Effector CD8-positive, alpha-beta T cell (primary cell): ENCODE results near the gene ANKRD2.

ENCODE experiments used
- DNase-seq: peaks from one replicate; lab custom pipeline; 2025; lab: John Stamatoyannopoulos, UW

The ANKRD2 gene

DNA sequence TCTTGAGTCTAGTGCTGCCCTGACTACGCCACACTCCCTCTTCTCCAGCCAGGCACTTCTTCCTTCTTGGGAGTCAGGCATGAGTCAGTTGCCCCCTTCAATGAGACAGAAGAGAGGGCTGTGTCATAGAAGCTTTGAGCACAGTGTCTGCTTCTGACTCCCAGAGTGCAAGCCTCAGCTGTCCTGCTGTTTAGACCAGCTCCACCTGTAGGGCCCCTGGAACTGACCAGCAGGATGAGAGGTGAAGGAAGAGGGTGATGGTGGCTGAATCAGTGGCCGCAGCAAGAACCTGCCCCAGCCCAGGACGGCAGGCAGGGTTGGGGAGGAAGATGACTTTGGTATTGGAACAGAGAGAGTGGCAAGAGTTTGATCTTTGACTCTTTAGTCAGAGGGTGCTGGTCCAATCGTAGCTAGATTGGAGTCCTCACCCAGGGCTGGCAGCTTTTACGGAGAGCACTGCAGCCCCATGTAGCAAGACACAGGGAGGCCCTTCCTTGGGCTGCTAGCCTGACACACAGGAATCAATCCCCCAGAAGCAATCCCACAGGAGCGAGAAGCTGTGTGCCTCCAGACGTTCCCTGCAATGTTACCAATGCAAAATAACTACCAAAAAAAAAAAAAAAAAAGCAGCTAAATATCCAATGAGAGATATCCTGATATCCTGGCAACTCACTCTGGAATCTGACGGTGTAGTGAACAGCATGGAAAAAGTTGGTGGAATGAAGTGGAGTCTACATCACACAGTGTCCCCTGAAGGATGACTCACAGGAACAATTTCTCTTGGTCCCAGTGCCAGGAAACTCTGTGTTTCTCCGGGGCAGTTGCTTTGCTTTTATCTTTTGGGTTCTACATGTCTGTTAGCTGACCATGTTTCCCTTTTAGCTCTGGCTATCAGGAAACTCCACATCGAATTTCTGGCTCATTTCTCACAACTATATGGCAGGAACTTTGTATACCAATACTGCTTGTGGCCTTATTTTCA is 23.8 kb downstream of the ANKRD2 start:
- no peak for DNase-seq

DNA sequence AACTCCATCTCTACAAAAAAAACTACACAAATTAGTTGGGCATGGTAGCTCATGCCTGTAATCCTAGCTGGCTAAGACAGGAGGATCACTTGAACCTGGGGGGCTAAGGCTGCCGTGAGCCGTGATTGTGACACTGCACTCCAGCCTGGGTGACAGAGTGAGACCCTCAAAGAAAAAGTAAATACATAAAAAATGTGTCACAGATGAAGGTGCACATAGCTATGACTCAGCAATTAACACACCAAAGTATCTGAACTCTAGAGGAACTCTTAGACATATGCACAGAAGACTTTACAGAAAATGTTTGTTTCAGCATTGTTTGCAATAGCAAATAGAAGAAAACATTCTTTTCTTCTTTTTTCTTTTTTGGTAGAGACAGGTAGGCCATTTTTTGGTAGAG is 25.2 kb downstream of the ANKRD2 start:
- DNase-seq: no peak

DNA sequence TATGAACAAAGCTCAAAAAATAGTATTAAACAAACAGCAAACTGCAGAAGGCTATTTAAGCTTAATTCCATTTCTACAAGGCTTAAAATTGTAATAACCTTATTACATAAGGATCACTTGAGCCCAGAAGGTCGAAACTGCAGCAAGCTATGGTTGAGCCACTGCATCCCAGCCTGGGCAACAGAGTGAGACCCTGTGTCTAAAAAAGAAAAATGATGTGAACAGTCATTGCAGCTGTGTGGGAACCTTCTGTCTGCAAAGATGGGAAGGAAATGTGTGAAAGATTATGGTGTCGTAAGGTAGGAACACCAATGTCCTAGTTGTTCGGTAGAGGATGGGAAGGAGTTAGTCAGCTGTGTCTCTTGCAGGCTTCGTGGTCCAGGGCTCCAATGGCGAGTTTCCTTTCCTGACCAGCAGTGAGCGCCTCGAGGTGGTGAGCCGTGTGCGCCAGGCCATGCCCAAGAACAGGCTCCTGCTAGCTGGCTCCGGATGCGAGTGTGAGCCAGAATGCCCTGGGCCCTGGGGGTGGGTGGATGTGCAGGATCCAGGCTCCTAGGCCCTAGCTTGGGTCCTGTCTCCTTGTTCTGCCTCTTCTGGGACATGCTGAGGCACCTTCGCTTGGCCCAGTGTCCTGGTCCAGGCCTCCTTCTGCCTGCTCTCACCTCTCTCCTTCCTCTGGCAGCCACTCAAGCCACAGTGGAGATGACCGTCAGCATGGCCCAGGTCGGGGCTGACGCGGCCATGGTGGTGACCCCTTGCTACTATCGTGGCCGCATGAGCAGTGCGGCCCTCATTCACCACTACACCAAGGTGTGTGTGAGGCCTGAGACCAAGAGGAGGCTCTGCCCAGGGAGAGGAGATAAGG is 26.1 kb downstream of the ANKRD2 start:
- no peak for DNase-seq

DNA sequence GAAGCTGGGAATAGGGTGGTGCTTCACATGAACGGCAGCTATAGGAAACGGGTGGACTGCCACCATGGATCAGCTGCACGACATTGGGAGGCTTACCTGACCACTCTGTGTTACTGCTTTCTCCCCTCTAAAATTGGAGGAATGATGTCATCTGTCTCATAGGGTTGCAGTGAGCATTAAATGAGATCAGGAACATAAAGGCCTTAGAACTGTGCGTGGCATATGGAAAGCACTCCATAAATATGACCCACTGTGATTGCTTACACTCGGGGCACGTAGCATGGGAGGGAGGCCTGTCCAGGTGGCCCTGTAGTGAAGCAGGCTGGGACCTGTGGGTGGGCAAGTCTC is 26.7 kb downstream of the ANKRD2 start:
- DNase-seq: no peak

DNA sequence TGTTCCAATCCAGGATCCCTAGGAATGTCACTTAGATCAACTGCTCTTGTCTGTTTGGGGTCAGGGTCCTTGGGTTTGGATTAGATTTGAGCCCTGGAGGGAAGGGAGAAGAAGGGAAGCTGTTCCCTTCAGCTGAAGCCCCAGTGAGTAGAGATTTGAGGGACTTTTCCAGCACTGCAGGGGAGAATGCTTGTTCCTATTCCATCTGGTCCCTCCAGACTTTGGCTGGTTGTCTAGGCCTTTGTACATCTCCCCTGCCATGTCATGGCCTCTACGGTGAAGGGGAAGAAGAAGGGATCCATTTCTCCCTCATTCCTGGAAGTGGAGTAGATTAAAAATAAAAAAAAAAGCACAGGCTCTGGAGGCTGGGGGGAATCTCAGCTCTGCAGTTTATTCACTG is 28.0 kb downstream of the ANKRD2 start:
- DNase-seq: no peak

DNA sequence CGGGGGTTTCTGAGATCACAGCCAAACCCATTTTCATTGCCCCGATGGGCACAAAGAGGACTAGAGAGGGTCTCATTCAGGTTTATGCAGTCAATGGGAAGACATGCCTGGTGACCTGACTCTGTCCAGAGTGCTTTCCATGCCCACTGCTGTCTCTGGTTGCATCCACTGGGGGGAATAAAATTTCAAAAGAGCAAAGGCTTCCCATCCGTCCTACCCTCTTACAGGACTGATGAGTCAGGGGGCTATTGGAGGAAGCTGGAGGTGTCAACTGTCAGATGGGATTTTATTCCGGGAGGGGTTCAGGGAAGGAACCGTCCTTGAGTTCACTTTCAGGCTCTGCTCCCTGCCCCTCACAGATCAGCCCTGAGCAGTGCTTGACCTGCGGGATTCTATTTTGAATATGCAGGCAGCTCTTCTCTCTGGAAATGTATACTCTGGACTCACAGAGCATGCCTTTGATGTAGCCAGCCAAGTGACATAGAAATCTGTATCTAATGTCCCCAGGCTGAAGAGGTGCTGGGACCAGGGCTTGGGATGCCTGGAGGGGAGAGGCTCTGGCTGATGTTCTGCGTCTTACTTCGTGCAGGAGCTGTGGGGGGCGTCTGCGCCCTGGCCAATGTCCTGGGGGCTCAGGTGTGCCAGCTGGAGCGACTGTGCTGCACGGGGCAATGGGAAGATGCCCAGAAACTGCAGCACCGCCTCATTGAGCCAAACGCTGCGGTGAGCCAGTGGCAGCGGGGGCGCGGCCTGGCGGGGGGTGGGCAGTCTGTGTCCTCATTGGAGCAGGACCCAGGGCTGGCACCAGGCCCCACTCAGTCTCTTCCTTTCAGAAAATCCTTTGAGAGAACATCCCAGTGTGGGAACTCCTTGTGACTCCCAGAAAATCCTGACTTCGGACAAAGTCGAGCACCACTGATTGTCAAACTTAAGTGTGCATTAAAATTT is 29.0 kb downstream of the ANKRD2 start:
- no peak for DNase-seq

DNA sequence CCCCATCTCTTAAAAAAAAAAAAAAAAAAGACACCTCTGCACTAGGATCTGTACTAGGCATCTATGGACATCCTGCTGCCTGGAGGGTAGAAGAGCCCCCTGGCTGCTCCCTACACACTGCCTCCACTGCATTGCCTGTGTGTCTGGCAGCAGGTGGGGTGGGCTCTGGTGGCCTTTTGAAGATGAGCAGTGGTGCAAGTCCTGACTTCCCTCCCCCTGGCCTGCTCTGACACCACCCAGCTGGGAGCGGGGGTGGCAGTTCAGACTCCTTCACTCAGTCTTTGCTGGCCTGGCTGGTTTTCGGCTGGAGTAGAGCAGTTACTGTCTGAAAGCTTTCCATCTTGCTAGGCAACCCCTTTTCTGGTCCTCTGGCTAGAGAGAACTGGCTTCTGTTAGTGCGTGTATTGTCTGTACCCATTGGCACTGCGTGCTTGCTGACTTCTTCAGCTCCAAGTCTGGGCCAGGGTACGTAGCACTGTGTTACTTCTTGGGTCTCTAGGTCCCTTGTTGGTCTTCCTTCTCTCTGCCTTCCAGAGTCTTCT is 34.6 kb downstream of the ANKRD2 start:
- no peak for DNase-seq

DNA sequence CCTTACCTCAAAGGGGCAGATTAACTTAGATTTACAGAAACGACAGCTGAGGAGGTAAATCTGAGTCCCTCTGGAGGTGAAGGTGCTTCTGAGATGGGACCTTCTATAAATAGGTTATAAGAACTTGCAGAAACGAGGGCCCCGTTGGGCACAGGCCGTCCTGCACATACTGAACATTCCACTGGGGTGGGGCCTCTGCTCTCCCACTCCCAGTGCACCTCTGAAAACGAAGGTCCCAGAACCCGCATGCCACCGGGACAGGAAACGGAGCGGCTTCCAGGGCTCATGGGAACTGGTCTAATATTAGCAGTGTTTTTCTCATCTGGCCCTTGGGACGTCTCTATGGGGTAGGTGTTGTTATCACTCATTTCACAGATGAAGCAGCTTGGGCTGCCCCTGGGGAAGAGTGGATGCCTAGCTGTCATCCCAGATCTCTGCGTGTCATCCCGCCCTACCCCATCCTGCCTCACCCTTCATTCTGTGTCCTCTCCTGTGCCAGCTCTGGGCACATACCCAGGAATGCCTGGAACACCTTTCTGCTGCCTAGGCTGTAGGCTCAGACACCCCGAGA is 36.5 kb downstream of the ANKRD2 start:
- no peak for DNase-seq

DNA sequence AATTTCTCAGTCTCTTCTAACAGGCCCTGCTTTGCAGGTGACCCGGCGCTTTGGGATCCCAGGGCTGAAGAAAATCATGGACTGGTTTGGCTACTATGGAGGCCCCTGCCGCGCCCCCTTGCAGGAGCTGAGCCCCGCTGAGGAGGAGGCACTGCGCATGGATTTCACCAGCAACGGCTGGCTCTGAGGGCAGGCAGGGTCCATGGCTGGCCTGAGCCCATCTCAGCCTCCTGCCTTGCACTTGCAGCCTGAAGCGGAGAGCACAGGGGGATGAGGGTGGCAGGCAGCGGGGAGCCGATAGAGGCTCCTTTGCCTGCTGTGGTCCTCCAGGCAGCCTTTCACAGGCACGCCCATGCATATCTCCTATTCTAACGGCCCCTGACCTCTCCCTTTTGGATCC is 38.9 kb downstream of the ANKRD2 start:
- no peak for DNase-seq

DNA sequence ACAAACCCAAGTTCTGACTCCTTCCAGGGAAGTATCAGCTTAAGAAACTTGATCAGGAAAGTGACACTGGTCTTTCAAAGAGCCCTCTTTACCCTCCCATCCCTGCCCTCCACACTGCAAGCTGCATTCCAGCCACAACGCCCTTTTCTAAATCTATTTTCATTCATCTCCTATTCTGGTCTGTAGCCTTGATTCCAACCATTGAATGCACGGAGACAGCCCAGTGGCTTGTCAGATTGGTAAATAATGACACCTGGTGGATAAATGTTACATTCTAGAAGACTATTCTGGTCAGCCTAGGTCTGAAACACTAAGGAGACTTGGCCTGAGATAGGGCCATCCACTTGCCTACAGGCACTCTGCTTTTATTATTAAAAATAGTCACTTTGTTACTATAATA is 39.8 kb downstream of the ANKRD2 start:
- no peak for DNase-seq

DNA sequence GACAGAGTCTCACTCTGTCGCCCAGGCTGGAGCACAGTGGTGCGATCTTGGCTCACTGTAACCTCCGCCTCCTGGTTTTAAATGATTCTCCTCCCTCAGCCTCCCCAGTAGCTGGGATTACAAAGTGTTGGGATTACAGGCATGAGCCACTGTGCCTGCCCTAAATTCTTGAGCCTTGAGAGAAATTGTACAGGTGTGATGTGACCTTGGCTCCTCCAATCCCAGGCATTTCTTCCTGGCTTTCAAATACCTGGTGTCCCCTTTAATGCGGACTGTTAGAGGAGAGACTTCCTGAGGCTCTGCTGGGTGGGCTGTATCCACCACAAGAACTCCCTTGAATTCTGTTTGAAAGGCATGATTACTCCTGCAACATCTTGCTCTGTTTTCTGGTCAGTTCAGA is 45.7 kb downstream of the ANKRD2 start:
- DNase-seq: no peak

DNA sequence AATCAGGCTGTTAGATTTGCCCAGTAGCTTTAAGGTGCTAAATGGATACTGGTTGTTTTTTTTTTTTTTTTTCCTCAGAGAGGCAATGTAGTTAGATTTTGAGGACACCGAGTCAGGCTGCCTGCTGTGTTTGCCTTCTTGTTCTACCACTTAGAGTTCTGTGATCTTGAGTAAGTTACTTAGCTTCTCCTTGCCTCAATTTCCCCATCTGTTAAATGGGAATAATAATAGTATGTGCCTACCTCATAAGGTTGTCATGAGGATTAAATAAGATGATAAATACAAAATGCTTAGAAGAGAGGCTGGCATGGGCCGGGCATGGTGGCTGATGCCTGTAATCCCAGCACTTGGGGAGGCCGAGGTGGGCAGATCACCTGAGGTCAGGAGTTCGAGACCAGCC is 46.2 kb downstream of the ANKRD2 start:
- DNase-seq: no peak

DNA sequence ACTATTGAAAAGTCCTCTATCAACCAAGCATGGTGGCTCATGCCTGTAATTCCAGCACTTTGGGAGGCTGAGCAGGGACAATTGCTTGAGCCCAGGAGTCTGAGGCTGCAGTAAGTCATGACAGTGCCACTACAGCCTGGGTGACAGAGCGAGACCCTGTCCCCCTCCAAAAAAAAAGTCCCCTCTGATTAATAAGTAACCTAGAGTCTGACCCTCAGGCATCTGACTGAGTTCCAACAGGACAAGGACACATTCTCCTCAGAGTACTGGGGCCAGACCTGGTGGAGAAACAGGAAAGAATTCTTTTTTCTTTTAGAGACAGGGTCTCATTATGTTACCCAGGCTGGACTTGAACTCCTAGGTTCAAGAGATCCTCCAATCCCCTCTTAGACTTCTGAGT is 50.7 kb downstream of the ANKRD2 start:
- DNase-seq: no peak

DNA sequence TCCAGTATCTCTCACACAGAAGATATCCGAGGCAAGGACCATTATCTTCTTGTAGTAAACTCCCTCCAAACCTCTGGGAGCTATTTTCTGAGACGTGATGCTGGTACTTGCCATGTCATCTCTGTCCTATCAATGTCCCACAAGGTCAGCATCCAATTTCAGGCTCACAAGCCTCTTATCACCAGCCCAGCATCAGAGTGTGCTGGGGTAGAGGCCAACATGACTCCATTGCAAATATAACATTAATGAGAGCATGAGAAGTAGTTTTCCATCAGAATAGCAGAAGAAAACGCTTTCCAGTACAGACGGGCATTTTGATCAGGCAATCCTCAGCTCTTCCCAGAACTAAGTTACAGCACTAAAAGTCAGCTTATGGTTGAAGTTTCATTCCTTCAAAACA is 55.2 kb downstream of the ANKRD2 start:
- DNase-seq: no peak

DNA sequence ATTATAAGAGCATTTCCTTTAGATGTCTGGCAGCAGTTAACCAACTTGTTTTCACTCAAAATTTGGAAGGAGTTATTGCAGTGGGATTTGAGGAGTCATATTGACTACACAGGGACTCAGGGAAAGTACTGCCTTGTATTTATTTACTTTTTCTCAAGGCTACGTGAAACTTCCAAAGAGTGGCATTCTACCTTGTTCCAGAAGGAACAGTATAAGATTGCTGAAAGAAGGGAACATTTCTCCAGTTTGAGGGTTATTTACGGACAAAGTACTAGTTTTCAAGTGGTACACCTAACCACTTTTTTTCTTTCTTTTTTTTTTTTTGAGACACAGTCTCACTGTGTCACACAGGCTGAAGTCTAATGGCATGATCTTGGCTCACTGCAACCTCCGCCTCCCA is 55.6 kb downstream of the ANKRD2 start:
- no peak for DNase-seq

DNA sequence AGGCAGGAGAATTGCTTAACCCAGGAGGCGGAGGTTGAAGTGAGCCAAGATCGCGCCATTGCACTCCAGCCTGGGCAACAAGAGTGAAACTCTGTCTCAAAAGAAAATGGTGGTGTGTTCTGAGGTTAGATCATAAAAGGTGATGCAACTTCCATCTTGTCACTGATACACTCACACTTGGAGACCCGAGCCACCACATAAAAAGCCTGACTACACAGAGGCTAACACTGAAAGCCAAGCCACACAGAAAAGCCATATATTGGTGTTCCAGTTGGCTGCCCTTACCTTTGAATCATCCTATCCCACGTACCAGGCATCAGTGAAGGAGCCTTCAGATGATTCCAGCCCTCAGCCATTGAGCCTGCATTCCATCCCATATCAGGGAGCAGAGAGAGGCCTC is 56.7 kb downstream of the ANKRD2 start:
- DNase-seq: no peak

DNA sequence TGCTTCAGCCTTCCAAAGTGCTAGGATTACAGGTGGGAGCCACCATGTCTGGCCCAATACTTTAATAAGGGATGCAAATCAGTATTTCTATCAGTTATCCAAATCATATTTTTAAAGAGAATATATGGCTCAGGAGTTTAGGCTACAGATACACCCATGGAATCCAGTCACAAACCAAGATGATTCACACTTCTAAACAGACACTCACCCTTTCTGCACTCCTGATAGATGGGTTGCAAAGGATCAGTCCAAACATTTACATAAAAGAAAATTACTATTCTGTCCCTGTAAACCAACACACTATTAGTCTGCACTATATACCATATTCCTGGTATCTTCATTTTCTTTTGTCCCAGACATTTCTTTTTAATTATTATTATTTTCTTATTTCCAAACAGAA is 58.5 kb downstream of the ANKRD2 start:
- no peak for DNase-seq

DNA sequence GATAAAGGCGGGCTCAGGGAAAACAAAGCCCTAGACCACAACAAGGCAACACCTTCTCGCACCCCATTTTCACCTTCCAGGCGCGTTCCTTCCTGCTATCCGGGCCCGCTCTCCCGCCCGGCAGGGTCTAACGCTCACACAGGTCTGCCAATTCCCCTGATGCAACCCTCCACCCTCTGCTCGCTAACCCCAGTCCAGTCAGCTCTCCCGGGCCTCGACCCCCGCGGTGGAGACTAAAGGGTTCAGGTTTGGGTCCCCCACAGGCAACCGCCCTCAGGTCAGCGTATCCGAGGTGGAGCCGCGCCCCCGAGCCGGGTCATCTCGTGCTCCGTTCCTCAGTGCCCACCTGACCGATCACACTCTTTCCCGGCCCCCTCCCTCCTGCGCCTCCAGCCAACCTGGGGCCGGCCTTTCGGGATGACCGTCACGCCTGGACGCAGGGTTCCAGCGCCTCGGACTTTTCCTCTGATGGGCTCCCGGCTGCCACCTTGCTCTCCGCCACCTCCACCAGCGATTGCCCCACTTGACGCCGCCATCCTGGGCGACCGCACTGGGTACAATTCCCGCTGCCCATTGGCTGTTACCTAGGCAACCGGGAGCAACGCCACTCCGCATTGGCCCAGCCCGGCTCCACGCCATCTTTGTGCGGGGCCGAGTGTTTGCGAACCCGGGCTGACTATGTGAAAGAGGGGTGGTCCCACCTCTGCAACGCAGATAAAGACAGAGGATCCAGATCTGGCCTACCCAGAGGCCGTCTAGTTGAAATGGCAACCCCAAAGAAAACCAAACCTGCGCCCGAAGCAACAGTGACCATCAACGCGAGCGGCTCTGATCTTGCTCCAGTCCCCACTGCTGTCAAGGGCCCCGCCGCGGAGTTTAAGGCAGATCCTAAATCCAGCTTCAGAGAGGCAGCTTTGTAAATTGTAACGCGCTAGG is 60.6 kb downstream of the ANKRD2 start, which contains the start of gene MORN4:
MORN4 (minus strand) TSS at position 552 of the 936 bp plus-strand sequence. CDS start 13,847 bp downstream, outside the sequence.
- peak; percentile 86 for DNase-seq
